Vagina (tissue), 2 donors: ENCODE data around the gene SPATA25. TPM values are rescaled to one million over a fixed set of nuclear protein-coding genes. Genes with fewer than 3 reads are reported as not detected.

ENCODE experiments used
- DNase-seq, 2 donors: peaks; one replicate each; pipeline ENCODE4 v3.0.0-alpha.2; 2017; ENCODE audit errors: extremely low spot score in 2 of 2
- H3K27ac ChIP-seq: fragments of 200-600 bp; sonication (generic); one replicate; pipeline ENCODE4 v1.5.1; 2019
- H3K27me3 ChIP-seq: fragments of 200-600 bp; sonication (generic); one replicate; pipeline ENCODE4 v1.5.1; 2019
- H3K36me3 ChIP-seq, 2 donors: fragments of 200-600 bp; sonication (generic); one replicate each; pipeline ENCODE4 v1.5.1; 2017 to 2019
- H3K4me1 ChIP-seq: fragments of 200-600 bp; sonication (generic); one replicate; pipeline ENCODE4 v1.5.1; 2019
- H3K4me3 ChIP-seq, 2 donors: fragments of 200-600 bp; sonication (generic); 1 replicate in 1 of 2; 2 replicates in 1 of 2; pipeline ENCODE4 v1.5.1; 2016 to 2019
- H3K9me3 ChIP-seq: fragments of 200-600 bp; sonication (generic); one replicate; pipeline ENCODE4 v1.5.1; 2019
- POLR2A ChIP-seq, 2 donors: fragments of 450-650 bp; IDR thresholded peaks; one replicate each; pipeline ENCODE4 v1.6.1; 2017; ENCODE audit warnings: antibody characterized with exemption in 2 of 2, mild to moderate bottlenecking in 2 of 2, moderate library complexity in 2 of 2
- POLR2AphosphoS5 ChIP-seq, 2 donors: sonication (generic); formaldehyde crosslinking; IDR thresholded peaks; one replicate each; pipeline ENCODE4 v1.9.0; 2017; ENCODE audit warnings: antibody characterized with exemption in 2 of 2, mild to moderate bottlenecking in 2 of 2, low read depth in 1 of 2; ENCODE audit not compliant: insufficient read depth in 1 of 2
- intact Hi-C: fragments of 100-400 bp; cut with DNase I; formaldehyde crosslinking; loops from one replicate; pipeline ENCODE4 v1.15.1; 2023
- total RNA-seq: library from RNA; depleted of rRNA; stranded (reverse); fragments of >200 nt; gene quantifications from one replicate; pipeline ENCODE4 v1.2.3, GENCODE V29; 2016
- TF ChIP-seq, protein P1 (sequence below), 3 experiments: fragments of 450-650 bp in 2 of 3; fragments of 200-600 bp in 1 of 3; sonication (generic) in 1 of 3; IDR thresholded peaks; one replicate each; pipeline ENCODE4 v1.5.1; 2017 to 2019; ENCODE audit warnings: antibody characterized with exemption in 3 of 3, mild to moderate bottlenecking in 2 of 3, moderate library complexity in 2 of 3

Gene SPATA25
- total RNA-seq, 1 donor from 2014 or later, result 7.1 TPM

DNA sequence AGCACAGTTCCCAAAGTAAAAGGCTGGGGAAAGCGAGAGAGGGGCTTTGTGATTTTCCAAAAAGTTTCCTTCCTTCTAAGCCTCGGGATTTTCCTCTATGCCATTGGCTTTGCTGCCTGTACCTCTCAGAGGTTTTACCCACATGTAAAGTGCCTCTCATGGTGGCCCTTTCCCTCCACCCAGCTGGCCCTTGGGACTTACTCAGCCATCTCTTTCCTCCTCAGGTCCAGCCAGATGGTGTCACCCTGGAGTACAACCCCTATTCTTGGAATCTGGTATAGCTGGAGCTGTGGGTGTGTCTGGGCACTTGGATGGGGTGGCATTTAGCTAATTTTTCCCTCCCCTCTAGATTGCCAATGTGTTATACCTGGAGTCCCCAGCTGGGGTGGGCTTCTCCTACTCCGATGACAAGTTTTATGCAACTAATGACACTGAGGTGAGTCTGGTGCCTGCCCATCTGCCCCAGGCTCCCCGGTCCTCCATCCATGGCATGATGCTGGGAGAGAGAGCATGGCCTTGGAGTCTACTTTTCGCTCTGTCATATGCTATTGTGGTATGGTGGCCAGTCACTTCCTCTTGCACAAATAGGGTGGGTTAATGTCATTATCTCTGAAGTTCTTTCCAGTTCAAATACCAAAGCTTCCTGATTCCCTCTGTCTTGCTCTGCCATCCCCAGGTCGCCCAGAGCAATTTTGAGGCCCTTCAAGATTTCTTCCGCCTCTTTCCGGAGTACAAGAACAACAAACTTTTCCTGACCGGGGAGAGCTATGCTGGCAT is 4.8 kb upstream of the SPATA25 start:
- peaks cover 0 to 30% of the 10 kb centered on the region in 2 donors for H3K36me3 ChIP-seq
- intact Hi-C loops, result no loop called here
- peak overlapping the region; percentile 88 for H3K27ac ChIP-seq
- DNase-seq, result no peak
- no peaks in the 10 kb centered on the region for H3K27me3 ChIP-seq
- no peaks in the 10 kb centered on the region for H3K9me3 ChIP-seq
- H3K4me3 ChIP-seq, result peak overlapping the region; percentile 67 to 92
- no peak for TF ChIP-seq POLR2AphosphoS5 (IDR thresholded peaks at IDR 0.05; ENCODE audit: insufficient read depth in 1 of 2, low read depth in 1 of 2)
- TF ChIP-seq POLR2A (IDR thresholded peaks at IDR 0.05), result no peak
- TF ChIP-seq, protein P1, sequence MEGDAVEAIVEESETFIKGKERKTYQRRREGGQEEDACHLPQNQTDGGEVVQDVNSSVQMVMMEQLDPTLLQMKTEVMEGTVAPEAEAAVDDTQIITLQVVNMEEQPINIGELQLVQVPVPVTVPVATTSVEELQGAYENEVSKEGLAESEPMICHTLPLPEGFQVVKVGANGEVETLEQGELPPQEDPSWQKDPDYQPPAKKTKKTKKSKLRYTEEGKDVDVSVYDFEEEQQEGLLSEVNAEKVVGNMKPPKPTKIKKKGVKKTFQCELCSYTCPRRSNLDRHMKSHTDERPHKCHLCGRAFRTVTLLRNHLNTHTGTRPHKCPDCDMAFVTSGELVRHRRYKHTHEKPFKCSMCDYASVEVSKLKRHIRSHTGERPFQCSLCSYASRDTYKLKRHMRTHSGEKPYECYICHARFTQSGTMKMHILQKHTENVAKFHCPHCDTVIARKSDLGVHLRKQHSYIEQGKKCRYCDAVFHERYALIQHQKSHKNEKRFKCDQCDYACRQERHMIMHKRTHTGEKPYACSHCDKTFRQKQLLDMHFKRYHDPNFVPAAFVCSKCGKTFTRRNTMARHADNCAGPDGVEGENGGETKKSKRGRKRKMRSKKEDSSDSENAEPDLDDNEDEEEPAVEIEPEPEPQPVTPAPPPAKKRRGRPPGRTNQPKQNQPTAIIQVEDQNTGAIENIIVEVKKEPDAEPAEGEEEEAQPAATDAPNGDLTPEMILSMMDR (IDR thresholded peaks at IDR 0.05), result no peak
- peaks cover 39% of the 10 kb centered on the region for H3K4me1 ChIP-seq

DNA sequence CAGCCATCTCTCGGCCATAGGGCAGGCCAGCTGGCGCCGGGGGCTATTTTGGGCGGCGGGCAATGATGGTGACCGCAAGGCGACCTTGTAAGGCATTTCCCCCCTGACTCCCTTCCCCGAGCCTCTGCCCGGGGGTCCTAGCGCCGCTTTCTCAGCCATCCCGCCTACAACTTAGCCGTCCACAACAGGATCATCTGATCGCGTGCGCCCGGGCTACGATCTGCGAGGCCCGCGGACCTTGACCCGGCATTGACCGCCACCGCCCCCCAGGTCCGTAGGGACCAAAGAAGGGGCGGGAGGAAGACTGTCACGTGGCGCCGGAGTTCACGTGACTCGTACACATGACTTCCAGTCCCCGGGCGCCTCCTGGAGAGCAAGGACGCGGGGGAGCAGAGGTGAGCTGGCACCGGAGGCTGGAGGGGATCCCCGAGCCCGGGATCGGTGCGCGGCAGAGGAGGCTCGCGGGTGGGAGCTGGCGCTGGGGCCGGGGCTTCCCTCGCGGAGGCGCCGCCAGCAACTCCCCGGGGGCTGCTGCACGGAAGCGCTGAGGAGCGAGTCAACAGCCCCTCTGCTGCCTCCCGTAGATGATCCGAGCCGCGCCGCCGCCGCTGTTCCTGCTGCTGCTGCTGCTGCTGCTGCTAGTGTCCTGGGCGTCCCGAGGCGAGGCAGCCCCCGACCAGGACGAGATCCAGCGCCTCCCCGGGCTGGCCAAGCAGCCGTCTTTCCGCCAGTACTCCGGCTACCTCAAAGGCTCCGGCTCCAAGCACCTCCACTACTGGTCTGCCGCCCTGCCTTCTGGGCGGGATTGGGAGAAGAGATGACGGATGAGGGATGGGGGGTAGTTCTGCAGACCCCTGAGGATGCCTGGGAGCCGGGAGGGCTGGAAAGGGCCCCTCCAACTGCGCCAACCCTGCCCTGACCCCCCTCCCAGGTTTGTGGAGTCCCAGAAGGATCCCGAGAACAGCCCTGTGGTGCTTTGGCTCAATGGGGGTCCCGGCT is 3.9 kb upstream of the SPATA25 start, which contains the start of the genes CTSA and NEURL2:
TSS of gene CTSA (plus strand) at position 351 of the 999 bp plus-strand sequence. CDS start at position 585, 234 bp downstream.
TSS of gene NEURL2 (minus strand) at position 224 of the 999 bp plus-strand sequence. CDS start at position 7, 217 bp downstream.
- no peaks in the 10 kb centered on the region for H3K9me3 ChIP-seq
- peaks cover 39% of the 10 kb centered on the region for H3K4me1 ChIP-seq
- intact Hi-C loops, result loop anchor here (2.0 kb wide), 1 partner anchor 44 kb away; the partner anchor contains the start of gene PCIF1
- H3K4me3 ChIP-seq, result peak within 1 kb of the TSS; percentile 67 to 92
- H3K36me3 ChIP-seq, result peaks cover 0 to 23% of the 10 kb centered on the region in 2 donors
- peak within 1 kb of the TSS; percentile 88 for H3K27ac ChIP-seq
- H3K27me3 ChIP-seq, result no peaks in the 10 kb centered on the region
- TF ChIP-seq, protein P1 (IDR thresholded peaks at IDR 0.05), result no peak
- TF ChIP-seq POLR2AphosphoS5 (IDR thresholded peaks at IDR 0.05; ENCODE audit: insufficient read depth in 1 of 2, low read depth in 1 of 2), result peak; percentile 94 to 96
- DNase-seq, result no peak

DNA sequence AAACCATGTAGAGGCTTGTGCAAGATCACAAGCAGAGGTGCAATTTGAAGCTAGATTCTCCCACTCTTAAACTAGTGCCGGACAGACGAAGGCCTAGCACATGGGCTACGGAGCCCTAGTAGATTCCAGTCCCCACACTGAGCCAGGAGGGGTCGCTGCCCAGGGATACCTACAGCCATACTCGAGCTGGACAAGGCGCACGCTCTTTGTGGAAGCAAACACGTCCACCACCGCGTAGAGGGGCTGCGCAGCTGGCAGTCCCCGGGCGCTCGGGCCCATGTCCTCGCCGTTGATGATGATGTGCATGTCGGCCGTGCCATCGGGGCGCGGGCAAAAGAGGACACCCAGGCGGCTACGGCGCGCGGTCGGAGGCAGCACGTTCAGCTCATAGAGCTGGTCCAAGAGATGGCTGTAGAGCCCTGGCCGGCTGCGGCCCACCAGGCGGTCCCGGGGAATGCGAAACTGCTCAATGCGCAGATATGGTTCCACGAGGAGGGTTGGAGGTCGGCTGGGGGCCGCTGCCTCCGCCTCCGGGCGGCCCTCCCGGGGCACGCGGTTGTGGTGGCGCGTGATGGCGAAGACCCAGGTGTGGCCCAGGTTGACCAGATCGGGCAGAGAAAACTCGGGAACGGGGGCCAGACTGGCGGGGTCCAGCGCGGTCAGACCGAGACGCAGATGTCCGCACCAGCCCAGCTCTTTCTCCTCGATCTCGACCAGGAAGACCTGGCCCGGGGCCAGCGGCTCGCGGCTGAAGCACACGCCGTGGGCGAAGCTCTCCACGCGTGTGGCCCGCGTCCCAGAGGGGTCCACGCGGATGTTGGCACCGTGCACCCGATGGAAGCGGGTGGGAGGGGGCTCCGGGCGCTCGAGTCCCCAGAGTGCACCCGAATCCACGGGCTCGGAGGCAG is 2.9 kb upstream of the SPATA25 start:
- H3K27ac ChIP-seq, result peak overlapping the region; percentile 88
- no peak for DNase-seq
- H3K4me1 ChIP-seq, result peaks cover 40% of the 10 kb centered on the region
- peak; percentile 45 to 53 for TF ChIP-seq POLR2AphosphoS5 (IDR thresholded peaks at IDR 0.05; ENCODE audit: insufficient read depth in 1 of 2, low read depth in 1 of 2)
- TF ChIP-seq, protein P1 (IDR thresholded peaks at IDR 0.05), result peak in 1 of 3 experiments; percentile 36
- no peak for TF ChIP-seq POLR2A (IDR thresholded peaks at IDR 0.05)
- H3K4me3 ChIP-seq, result peak overlapping the region; percentile 67 to 92
- intact Hi-C loops, result loop anchor here (2.0 kb wide), 1 partner anchor 44 kb away; the partner anchor contains the start of gene PCIF1
- no peaks in the 10 kb centered on the region for H3K9me3 ChIP-seq
- no peaks in the 10 kb centered on the region for H3K27me3 ChIP-seq
- H3K36me3 ChIP-seq, result peaks cover 0 to 24% of the 10 kb centered on the region in 2 donors

DNA sequence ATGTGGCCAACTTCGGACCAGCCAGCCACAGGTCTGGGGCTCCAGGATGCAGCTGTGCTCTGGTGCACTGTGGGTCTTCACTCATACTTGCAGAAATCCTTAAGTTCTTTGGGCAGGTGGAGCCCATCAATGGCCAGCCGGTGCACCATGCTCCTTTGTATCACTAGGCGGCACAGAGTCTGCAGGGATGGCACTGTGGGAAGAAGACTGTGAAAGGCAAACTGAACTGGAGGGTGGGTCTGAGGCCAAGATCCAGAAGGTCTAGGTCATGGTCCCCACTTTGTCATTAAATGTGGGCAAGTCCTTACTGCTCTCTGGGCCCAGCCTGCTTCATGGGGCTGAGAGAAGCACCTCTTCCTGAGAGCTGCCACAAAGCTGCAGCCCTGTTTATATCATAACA is 1.3 kb upstream of the SPATA25 start:
- Histone ChIP-seq H3K36me3 (peaks cover 0 to 11% of the 10 kb centered on the region in 2 donors), H3K4me1 (peaks cover 51% of the 10 kb centered on the region), H3K27me3 (no peaks in the 10 kb centered on the region), H3K27ac (no peak overlapping the region), H3K9me3 (no peaks in the 10 kb centered on the region), H3K4me3 (no peak overlapping the region)
- intact Hi-C loops, result loop anchor here (10.0 kb wide), 1 partner anchor 74 kb away; the partner anchor contains the start of gene UBE2C
- no peak for TF ChIP-seq POLR2AphosphoS5 (IDR thresholded peaks at IDR 0.05; ENCODE audit: insufficient read depth in 1 of 2, low read depth in 1 of 2)
- no peak for TF ChIP-seq POLR2A (IDR thresholded peaks at IDR 0.05)
- TF ChIP-seq, protein P1 (IDR thresholded peaks at IDR 0.05), result no peak
- DNase-seq, result no peak
